IPS-15b (cell line): ENCODE results near the gene TMEM161A.
A peak's percentile ranks its signal among the peaks of the same experiment; 100 is the strongest.
"Not testable (repeated sequence)": the region's sequence is repeated elsewhere in the genome, so short reads cannot be mapped to it uniquely, and the experiment has no call there.

ENCODE experiments used
- H3K27me3 ChIP-seq: one replicate; pipeline ENCODE4 v1.6.1; 2013; ENCODE audit warnings: low read length; ENCODE audit not compliant: control insufficient read depth, insufficient read depth
- H3K36me3 ChIP-seq: one replicate; pipeline ENCODE4 v1.6.1; 2013; ENCODE audit warnings: low read length; ENCODE audit not compliant: control insufficient read depth, insufficient read depth
- H3K4me1 ChIP-seq: one replicate; pipeline ENCODE4 v1.6.1; 2013; ENCODE audit warnings: mild to moderate bottlenecking, low read length; ENCODE audit not compliant: control insufficient read depth, insufficient read depth
- H3K4me3 ChIP-seq: one replicate; pipeline ENCODE4 v1.5.1; 2013; ENCODE audit warnings: low read depth, low read length
- H3K9ac ChIP-seq: one replicate; pipeline ENCODE4 v1.6.1; 2013; ENCODE audit warnings: low read depth, mild to moderate bottlenecking, low read length
- H3K9me3 ChIP-seq: one replicate; pipeline ENCODE4 v1.6.1; 2013; ENCODE audit warnings: mild to moderate bottlenecking, low read length; ENCODE audit not compliant: control insufficient read depth, insufficient read depth

TMEM161A gene

DNA sequence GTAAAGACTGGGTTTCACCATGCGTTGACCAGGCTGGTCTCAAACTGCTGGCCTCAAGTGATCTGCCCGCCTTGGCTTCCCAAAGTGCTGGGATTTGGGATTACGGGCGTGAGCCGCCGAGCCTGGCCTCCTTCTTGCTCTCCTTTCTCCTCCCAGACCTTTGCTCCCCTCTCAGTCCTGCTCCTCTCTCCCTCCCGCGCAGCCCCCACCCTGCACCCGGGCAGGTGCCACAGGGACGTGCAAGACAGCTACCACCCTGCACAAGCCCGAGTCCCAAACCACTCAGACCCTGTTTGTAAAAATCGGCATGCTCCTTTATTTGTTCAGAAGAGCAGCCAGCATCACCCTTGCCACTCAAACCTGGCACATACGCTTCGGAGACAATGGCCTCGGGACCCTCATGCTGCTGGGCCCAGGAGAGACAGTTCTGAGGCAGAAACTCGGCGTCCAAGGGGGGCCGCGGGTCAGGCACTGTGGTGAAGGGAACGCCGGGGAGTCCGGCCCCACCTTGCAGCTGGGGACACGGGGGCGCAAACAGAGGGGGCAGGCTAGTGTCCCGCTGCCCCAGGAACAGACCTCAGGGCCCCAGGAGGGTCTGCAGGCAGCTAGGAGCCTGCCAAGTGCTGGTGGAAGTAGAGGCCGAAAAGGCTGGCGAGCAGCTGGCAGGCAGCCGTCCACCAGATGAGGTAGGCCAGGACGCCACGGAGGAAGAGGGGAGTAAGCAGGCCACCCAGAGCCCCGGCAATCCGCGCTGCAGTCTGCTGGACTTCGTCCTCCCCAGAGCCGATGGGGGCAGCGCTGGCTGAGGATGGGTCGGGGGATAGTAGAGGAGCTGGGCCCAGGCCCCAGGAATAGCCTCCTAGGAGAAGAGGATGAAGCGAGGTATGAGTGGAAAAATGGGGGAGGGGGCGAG lies 18.7 kb downstream of the TMEM161A start:
- Histone ChIP-seq H3K9ac (no peak overlapping the region), H3K4me1 (no peaks in the 10 kb centered on the region), H3K4me3 (no peak overlapping the region), H3K36me3 (peaks cover 15% of the 10 kb centered on the region), H3K27me3 (no peaks in the 10 kb centered on the region), H3K9me3 (no peaks in the 10 kb centered on the region)

DNA sequence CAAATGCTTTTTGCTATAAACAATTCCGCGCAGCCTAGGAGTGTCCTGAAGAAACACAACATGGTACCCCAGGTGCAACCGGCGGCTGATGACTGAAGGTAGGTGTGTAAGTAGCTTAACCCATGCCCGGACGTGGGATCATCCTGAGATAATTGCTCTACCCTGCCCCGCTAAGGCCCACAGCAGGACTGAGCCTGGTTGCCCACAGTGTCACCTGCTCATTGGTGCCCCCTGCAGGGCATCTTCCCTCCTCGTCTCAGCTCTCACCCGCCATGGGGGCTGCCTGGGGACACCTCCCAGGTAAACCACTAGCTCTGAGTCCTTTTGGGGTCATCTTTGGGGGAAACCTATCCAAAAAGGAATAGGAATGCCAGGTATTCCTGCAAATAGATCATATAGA lies 22.3 kb downstream of the TMEM161A start:
- no peaks in the 10 kb centered on the region for H3K9me3 ChIP-seq

DNA sequence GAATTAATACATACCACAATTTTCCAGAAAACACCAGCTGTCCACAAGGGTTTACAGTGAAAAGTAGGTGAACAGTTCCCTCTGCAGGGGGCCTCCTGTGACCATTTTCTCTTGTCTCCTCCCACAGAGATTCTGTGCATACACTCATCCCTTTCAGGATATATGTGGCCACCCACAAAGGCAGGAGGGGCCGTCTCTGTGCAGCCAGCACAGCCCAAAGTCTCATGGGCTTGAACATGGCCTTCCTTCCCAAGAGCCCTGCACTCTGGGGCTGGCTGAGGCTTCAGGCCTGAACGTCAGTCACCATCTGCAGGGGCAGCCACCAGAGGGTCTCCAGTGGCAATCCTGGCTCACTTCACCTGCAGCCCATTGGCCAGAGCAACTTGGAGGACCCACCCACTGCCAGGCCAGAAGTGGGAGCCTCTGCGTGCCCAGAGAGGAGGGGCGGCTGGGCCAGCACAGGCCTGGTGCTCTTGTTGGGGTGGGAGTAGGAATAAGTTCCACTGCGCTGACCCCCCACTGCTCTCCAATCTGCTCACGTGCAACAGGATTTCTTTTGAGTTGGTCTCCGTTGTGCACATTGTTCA lies 25.1 kb downstream of the TMEM161A start:
- Histone ChIP-seq H3K4me1 (peaks cover 2% of the 10 kb centered on the region), H3K9me3 (no peaks in the 10 kb centered on the region), H3K4me3 (no peak overlapping the region), H3K36me3 (no peaks in the 10 kb centered on the region), H3K9ac (no peak overlapping the region), H3K27me3 (no peaks in the 10 kb centered on the region)

More for the DNA sequence above, 22.3 kb downstream of the TMEM161A start:
- Histone ChIP-seq H3K4me1 (peaks cover 2% of the 10 kb centered on the region), H3K36me3 (peaks cover 15% of the 10 kb centered on the region), H3K27me3 (no peaks in the 10 kb centered on the region), H3K4me3 (no peak overlapping the region), H3K9ac (no peak overlapping the region)

DNA sequence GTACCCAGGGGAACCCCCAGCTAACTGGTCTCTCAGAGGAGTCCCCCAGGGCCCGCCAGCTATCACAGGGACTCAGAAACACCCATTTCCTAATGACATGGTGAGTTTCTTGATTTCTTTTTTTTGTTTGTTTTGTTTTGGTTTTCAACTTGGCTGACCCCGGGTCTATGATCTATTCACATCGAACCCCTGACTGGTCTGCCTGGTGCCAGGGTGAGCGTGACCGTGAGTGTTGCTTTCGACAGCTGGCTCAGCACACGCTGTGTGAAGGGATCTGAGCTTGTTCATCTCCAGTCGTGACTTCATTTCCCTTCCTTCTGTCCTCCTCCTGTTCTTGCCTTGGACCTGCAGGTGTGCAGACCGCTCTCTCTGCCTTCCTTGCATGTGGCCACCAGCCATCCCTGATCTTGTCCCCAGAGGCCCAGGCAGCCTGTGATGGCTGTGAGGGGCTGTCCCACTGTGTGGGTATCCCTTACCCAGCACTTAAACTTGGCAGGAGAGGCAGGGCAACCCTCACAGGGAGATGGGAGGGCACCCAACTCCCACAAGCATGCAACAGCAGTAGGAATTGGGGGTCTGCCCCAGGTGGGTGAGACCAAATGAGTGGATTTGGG lies 26.2 kb downstream of the TMEM161A start:
- Histone ChIP-seq H3K9ac (no peak overlapping the region), H3K36me3 (no peaks in the 10 kb centered on the region), H3K4me3 (no peak overlapping the region), H3K9me3 (no peaks in the 10 kb centered on the region), H3K27me3 (no peaks in the 10 kb centered on the region), H3K4me1 (peaks cover 5% of the 10 kb centered on the region)

- peaks cover 5% of the 10 kb centered on the region for H3K4me1 ChIP-seq
- peak overlapping the region; percentile 58 for H3K4me3 ChIP-seq
- no peaks in the 10 kb centered on the region for H3K27me3 ChIP-seq
Measured at GRCh38 chr19:19111136-19111835, 27.0 kb downstream of the TMEM161A start.

DNA sequence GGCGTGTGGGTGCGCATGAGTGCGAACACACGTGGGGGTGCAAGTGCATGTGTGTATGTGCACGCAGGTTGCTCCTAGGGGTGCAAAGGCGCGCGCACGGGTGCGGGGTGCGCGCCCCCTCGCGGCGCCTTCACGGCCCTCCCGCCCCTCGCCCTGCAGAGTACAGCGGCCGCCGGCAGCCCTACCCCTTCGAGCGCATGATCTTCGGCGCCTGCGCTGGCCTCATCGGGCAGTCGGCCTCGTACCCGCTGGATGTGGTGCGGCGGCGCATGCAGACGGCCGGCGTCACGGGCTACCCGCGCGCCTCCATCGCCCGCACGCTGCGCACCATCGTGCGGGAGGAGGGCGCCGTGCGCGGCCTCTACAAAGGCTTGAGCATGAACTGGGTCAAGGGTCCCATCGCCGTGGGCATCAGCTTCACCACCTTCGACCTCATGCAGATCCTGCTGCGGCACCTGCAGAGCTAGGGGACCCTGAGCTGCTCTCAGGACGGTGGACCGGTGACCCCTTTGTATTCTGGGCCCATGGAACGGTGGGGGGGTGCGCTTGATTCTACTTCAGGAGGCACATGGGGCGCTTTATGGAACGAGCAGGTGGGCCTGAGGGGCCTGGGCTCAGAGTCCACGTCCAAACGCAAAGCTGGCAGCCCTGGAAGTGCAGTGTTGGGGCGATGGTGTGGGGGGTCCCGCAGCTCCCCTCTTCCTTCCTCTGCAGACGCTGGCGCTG lies 27.7 kb downstream of the TMEM161A start:
- peak overlapping the region; percentile 58 for H3K4me3 ChIP-seq
- H3K9ac ChIP-seq: peak overlapping the region; percentile 81
- H3K36me3 ChIP-seq: no peaks in the 10 kb centered on the region
- H3K27me3 ChIP-seq: no peaks in the 10 kb centered on the region
- peaks cover 5% of the 10 kb centered on the region for H3K4me1 ChIP-seq
- no peaks in the 10 kb centered on the region for H3K9me3 ChIP-seq

More at GRCh38 chr19:19111136-19111835, 27.0 kb downstream of the TMEM161A start:
- Histone ChIP-seq H3K36me3 (no peaks in the 10 kb centered on the region), H3K9me3 (no peaks in the 10 kb centered on the region), H3K9ac (peak overlapping the region; percentile 81)

DNA sequence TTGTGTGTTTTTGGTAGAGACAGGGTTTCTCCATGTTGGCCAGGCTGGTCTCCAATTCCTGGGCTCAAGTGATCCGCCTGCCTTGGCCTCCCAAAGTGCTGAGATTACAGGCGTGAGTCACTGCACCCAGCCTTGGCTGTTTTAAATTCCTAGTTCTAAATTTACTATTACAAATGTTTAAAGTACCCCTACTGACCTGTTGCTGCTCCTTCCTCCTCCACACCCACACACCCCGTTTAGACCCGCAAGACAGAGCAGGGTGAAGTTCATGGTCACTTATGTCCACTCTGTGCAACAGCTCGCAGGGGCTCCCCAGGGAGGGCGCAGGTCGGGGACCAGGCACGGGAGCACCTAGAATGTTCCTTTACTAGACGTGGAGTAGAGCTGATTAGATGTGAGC lies 28.7 kb downstream of the TMEM161A start:
- no peaks in the 10 kb centered on the region for H3K27me3 ChIP-seq
- H3K4me1 ChIP-seq: peaks cover 9% of the 10 kb centered on the region
- H3K36me3 ChIP-seq: no peaks in the 10 kb centered on the region
- H3K9me3 ChIP-seq: no peaks in the 10 kb centered on the region
- H3K4me3 ChIP-seq: no peak overlapping the region
- no peak overlapping the region for H3K9ac ChIP-seq

DNA sequence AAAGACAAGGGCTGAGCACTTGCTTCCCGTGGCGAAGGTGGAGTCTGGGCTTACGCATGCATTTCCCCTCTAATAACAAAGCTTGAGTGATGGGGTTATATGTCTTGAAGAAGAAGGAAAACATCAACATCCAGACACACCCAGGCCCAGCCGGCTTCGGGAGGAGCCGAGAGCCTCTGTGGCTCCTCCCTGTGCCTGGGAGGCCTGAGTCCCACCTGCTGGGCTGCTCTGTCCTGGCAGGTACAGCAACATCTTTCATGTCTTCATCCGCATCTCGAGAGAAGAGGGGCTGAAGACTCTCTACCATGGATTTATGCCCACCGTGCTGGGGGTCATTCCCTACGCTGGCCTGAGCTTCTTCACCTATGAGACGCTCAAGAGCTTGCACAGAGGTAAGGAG lies 30.6 kb downstream of the TMEM161A start:
- H3K9ac ChIP-seq: no peak overlapping the region
- H3K9me3 ChIP-seq: no peaks in the 10 kb centered on the region
- H3K36me3 ChIP-seq: no peaks in the 10 kb centered on the region
- peaks cover 7% of the 10 kb centered on the region for H3K4me1 ChIP-seq
- no peak overlapping the region for H3K4me3 ChIP-seq
- no peaks in the 10 kb centered on the region for H3K27me3 ChIP-seq

DNA sequence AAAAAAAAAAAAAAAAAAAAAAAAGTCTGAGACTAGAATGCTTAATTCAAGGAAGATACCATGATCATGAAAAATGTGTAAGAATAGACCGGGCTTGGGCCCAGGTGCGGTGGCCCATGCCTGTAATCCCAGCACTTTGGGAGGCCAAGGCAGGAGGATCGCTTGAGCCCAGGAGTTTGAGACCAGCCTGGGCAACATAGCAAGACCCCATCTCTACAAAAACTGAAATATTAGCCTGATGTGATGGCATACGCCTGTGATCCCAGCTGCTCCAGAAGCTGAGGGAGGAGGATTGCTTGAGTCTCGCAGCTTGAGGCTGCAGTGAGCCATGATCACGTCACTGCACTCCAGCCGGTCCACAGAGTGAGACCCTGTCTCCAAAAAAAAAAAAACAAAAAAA lies 31.3 kb downstream of the TMEM161A start:
- not testable (repeated sequence) for H3K36me3 ChIP-seq, H3K27me3 ChIP-seq, H3K4me1 ChIP-seq, H3K9me3 ChIP-seq, H3K4me3 ChIP-seq, H3K9ac ChIP-seq

DNA sequence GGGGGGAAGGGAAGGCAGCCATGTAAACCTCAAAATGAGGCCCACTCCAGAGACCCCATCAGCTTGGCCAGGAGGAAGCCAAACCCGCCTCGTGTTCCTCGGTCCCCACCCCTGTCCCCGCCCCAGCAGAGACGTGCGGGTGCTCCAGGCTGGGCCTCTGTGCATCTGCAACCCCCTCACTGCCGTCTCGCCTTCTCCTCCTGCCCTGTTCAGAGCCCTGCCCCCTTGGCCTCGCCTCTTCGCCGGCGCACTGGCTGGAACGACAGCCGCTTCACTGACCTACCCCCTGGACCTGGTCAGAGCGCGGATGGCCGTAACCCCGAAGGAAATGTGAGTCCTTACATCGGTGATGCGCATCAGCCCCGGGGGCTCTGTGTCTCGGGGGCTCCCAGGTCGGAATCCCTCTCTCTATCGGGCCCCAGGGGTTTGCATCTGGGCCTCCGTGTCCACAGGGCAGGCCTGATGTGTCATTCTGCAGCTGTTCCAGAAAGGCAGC lies 32.2 kb downstream of the TMEM161A start:
- H3K4me3 ChIP-seq: peak overlapping the region; percentile 38
- no peaks in the 10 kb centered on the region for H3K9me3 ChIP-seq
- H3K9ac ChIP-seq: peak overlapping the region; percentile 26
- H3K27me3 ChIP-seq: no peaks in the 10 kb centered on the region
- H3K4me1 ChIP-seq: peaks cover 7% of the 10 kb centered on the region
- no peaks in the 10 kb centered on the region for H3K36me3 ChIP-seq
